BE2C (cell line): ENCODE measurements around the gene HSD3B7.

Experiments used
- DNase-seq: peaks from one replicate; pipeline ENCODE4 v3.0.0-alpha.2; 2020
- H3K27me3 ChIP-seq: fragments of 250-450 bp; sonication (Bioruptor Pico); 2 replicates; pipeline ENCODE4 v1.5.1; 2020; ENCODE audit warnings: mild to moderate bottlenecking
- H3K36me3 ChIP-seq: fragments of 250-450 bp; sonication (Bioruptor Pico); 2 replicates; pipeline ENCODE4 v1.5.1; 2020; ENCODE audit warnings: mild to moderate bottlenecking
- H3K4me1 ChIP-seq: fragments of 250-450 bp; sonication (Bioruptor Pico); 2 replicates; pipeline ENCODE4 v1.5.1; 2020
- H3K4me3 ChIP-seq: 2 replicates; pipeline ENCODE4 v1.5.1; 2011; ENCODE audit warnings: low read depth, low read length
- H3K9me3 ChIP-seq: fragments of 250-450 bp; sonication (Bioruptor Pico); 2 replicates; pipeline ENCODE4 v1.5.1; 2020
- TF ChIP-seq, protein P1 (sequence below): IDR thresholded peaks from 2 replicates; pipeline ENCODE4 v1.5.1; 2012; ENCODE audit warnings: mild to moderate bottlenecking, low read depth, low read length

Gene HSD3B7

GRCh38 chr16:30956601-30957455 is 28.2 kb upstream of the HSD3B7 start:
- peak; percentile 95 for DNase-seq

DNA sequence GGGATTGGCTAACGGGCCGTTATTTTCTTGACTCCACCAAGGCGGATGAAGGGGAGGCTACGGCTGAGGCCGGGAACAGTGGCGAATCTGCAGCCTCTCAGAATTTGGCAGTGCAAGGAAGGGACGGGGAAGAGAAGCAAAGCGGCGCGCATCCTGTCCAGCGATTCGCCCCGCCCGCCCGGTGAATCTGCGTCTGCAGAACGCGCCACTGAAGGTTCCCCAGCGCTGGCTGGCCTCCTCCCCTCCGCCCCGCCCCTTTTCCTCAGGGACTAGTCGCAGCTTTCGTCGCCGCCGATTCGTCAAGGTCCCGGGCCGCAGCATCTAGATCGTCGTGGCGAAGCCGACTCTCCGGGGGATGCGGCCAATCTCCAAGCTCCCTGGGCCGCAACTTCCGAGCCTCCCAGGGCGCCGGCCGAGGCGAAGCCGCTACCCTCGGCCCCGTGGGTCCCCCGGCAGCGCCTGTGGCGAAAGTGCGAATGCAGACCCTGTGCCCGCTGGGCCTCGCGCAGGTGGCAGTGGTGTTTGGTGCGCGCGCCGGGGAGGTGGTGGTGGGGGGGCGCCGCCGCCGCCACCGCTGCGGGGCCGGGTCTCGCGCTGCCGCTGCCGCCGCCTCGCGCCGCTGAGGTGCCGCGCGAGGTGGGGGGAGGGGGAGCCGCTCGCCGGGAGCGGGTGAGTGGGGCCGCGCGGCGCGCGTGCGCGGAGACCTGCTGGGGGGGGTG is 27.4 kb upstream of the HSD3B7 start, which contains the start of gene SETD1A:
SETD1A (plus strand) TSS at position 299 of the 719 bp plus-strand sequence. CDS start 978 bp downstream, outside the sequence.
- no peaks in the 10 kb centered on the region for H3K9me3 ChIP-seq
- peak; percentile 97 for DNase-seq
- peaks cover 6% of the 10 kb centered on the region for H3K4me1 ChIP-seq
- H3K36me3 ChIP-seq, result peaks cover 38% of the 10 kb centered on the region
- H3K27me3 ChIP-seq, result no peaks in the 10 kb centered on the region
- TF ChIP-seq, protein P1, sequence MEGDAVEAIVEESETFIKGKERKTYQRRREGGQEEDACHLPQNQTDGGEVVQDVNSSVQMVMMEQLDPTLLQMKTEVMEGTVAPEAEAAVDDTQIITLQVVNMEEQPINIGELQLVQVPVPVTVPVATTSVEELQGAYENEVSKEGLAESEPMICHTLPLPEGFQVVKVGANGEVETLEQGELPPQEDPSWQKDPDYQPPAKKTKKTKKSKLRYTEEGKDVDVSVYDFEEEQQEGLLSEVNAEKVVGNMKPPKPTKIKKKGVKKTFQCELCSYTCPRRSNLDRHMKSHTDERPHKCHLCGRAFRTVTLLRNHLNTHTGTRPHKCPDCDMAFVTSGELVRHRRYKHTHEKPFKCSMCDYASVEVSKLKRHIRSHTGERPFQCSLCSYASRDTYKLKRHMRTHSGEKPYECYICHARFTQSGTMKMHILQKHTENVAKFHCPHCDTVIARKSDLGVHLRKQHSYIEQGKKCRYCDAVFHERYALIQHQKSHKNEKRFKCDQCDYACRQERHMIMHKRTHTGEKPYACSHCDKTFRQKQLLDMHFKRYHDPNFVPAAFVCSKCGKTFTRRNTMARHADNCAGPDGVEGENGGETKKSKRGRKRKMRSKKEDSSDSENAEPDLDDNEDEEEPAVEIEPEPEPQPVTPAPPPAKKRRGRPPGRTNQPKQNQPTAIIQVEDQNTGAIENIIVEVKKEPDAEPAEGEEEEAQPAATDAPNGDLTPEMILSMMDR, result no peak; the same call in 1 of the 2 replicates
- H3K4me3 ChIP-seq, result peak within 1 kb of the TSS; percentile 83

More at GRCh38 chr16:30956601-30957455, 28.2 kb upstream of the HSD3B7 start:
- no peaks in the 10 kb centered on the region for H3K27me3 ChIP-seq
- no peaks in the 10 kb centered on the region for H3K9me3 ChIP-seq
- TF ChIP-seq, protein P1, result peak; percentile 27; the same call in 1 of the 2 replicates
- peaks cover 30% of the 10 kb centered on the region for H3K36me3 ChIP-seq
- H3K4me3 ChIP-seq, result peak overlapping the region; percentile 83
- H3K4me1 ChIP-seq, result peaks cover 6% of the 10 kb centered on the region

GRCh38 chr16:30958175-30959079 is 26.6 kb upstream of the HSD3B7 start:
- Histone ChIP-seq H3K36me3 (peaks cover 46% of the 10 kb centered on the region), H3K4me1 (peaks cover 5% of the 10 kb centered on the region), H3K9me3 (no peaks in the 10 kb centered on the region), H3K4me3 (peak overlapping the region; percentile 83), H3K27me3 (no peaks in the 10 kb centered on the region)
- TF ChIP-seq, protein P1, result no peak
- peak; percentile 70 for DNase-seq

DNA sequence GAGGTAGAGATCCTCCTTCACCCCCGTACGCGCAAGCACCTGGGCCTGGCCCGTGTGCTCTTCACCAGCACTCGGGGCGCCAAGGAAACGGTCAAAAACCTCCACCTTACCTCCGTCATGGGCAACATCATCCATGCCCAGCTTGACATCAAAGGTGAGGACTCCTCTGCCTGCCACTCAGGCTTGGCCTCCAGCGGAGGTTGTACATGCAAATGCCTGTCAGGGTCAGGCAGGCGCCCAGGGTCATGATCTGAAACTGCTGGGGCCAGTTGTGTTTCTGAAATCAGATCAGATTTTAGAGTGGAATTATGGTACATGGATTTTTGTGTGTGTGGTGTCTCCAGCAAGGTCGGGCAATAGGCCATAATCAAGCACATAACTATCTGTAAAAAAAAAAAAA is 23.6 kb upstream of the HSD3B7 start:
- no peak for DNase-seq
- Histone ChIP-seq H3K27me3 (no peaks in the 10 kb centered on the region), H3K36me3 (peaks cover 71% of the 10 kb centered on the region), H3K4me3 (no peak overlapping the region), H3K4me1 (no peaks in the 10 kb centered on the region), H3K9me3 (no peaks in the 10 kb centered on the region)
- TF ChIP-seq, protein P1, result no peak

DNA sequence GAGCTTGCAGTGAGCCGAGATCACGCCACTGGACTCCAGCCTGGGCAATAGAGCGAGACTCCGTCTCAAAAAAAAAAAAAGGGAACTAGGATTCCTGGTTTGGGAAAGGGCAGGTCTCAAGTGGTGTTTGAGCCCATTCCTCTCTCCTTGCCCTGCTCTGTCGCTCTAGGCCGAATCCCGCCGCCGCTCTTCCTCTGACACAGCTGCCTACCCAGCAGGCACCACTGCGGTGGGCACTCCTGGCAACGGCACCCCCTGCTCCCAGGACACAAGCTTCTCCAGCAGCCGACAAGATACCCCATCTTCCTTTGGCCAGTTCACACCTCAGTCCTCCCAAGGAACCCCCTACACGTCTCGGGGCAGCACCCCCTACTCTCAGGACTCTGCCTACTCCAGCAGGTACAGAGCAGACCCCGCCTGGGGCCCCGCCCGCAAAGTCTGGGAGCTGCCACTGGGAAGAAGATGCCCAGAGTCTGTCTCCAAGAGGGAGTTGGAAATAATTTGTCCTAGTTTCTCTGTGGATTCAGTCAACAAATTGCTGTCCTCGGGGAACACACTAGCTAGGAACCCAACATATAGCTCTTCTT is 21.0 kb upstream of the HSD3B7 start:
- no peak overlapping the region for H3K4me3 ChIP-seq
- TF ChIP-seq, protein P1, result no peak
- no peaks in the 10 kb centered on the region for H3K27me3 ChIP-seq
- no peaks in the 10 kb centered on the region for H3K4me1 ChIP-seq
- no peak for DNase-seq
- H3K9me3 ChIP-seq, result no peaks in the 10 kb centered on the region
- peaks cover 90% of the 10 kb centered on the region for H3K36me3 ChIP-seq
